GM23338 (cell line): ENCODE measurements around the gene CD44. TPM values are rescaled to one million over a fixed set of nuclear protein-coding genes. Genes with fewer than 3 reads are reported as not detected.

Source experiments
- ATAC-seq: fragments of 200-7000 bp; cut with Tn5 transposase; 3 replicates; pipeline ENCODE4 v1.9.1; 2020
- DNase-seq: peaks from one replicate; pipeline ENCODE4 v3.0.0-alpha.2; 2015; ENCODE audit warnings: low spot score
- H2AFZ ChIP-seq: fragments of 200-600 bp; sonication (generic); 2 replicates; pipeline ENCODE4 v1.8.0; 2016; ENCODE audit warnings: antibody characterized with exemption, mild to moderate bottlenecking, moderate library complexity
- H3F3A ChIP-seq: fragments of 200-600 bp; sonication (generic); replicated peaks from 2 replicates; pipeline ENCODE4 v1.8.0; 2017; ENCODE audit warnings: antibody characterized with exemption, mixed run types, low read depth
- H3K27ac ChIP-seq: fragments of 200-600 bp; sonication (generic); 2 replicates; pipeline ENCODE4 v1.6.1; 2016; ENCODE audit warnings: low read depth
- H3K27me3 ChIP-seq: fragments of 200-600 bp; sonication (generic); 2 replicates; pipeline ENCODE4 v1.8.0; 2016; ENCODE audit warnings: mild to moderate bottlenecking, mixed run types, moderate library complexity; ENCODE audit not compliant: insufficient read depth
- H3K36me3 ChIP-seq: fragments of 200-600 bp; sonication (generic); 2 replicates; pipeline ENCODE4 v1.8.0; 2016; ENCODE audit warnings: mild to moderate bottlenecking; ENCODE audit not compliant: insufficient read depth
- H3K4me1 ChIP-seq: fragments of 200-600 bp; sonication (generic); 2 replicates; pipeline ENCODE4 v1.8.0; 2016; ENCODE audit warnings: mild to moderate bottlenecking, moderate library complexity; ENCODE audit not compliant: insufficient read depth
- H3K4me2 ChIP-seq: fragments of 200-600 bp; sonication (generic); 2 replicates; pipeline ENCODE4 v1.7.1; 2017; ENCODE audit warnings: mixed run types
- H3K4me3 ChIP-seq: fragments of 200-600 bp; sonication (generic); 2 replicates; pipeline ENCODE4 v1.6.1; 2016; ENCODE audit warnings: mixed run types
- H3K79me2 ChIP-seq: fragments of 200-600 bp; sonication (generic); replicated peaks from 2 replicates; pipeline ENCODE4 v1.8.0; 2017; ENCODE audit warnings: mild to moderate bottlenecking; ENCODE audit not compliant: insufficient read depth
- H3K9me2 ChIP-seq: fragments of 200-600 bp; sonication (generic); 2 replicates; pipeline ENCODE4 v1.8.0; 2017; ENCODE audit not compliant: insufficient read depth
- H4K20me1 ChIP-seq: fragments of 200-600 bp; sonication (generic); replicated peaks from 2 replicates; pipeline ENCODE4 v1.8.0; 2017; ENCODE audit warnings: mild to moderate bottlenecking; ENCODE audit not compliant: insufficient read depth
- H3K27ac Mint-ChIP-seq: 2 replicates; pipeline ENCODE4 v1.8.0; 2020; ENCODE audit warnings: inconsistent platforms, mild to moderate bottlenecking, moderate library complexity, mixed read lengths
- H3K27me3 Mint-ChIP-seq: 3 replicates; pipeline ENCODE4 v1.8.0; 2022; ENCODE audit warnings: low read depth, mild to moderate bottlenecking, moderate library complexity, mixed read lengths, inconsistent platforms; ENCODE audit not compliant: insufficient read depth, poor library complexity
- H3K36me3 Mint-ChIP-seq: 3 replicates; pipeline ENCODE4 v1.8.0; 2021; ENCODE audit warnings: low read depth, mild to moderate bottlenecking, inconsistent platforms, moderate library complexity, mixed read lengths
- H3K4me1 Mint-ChIP-seq: 3 replicates; pipeline ENCODE4 v1.8.0; 2020; ENCODE audit warnings: mild to moderate bottlenecking, inconsistent platforms, mixed read lengths
- H3K4me3 Mint-ChIP-seq: 3 replicates; pipeline ENCODE4 v1.8.0; 2021; ENCODE audit warnings: moderate library complexity, mild to moderate bottlenecking, inconsistent platforms, mixed read lengths
- H3K9me3 Mint-ChIP-seq: 3 replicates; pipeline ENCODE4 v1.8.0; 2020; ENCODE audit warnings: moderate library complexity, mild to moderate bottlenecking, inconsistent platforms, mixed read lengths
- EZH2phosphoT487 ChIP-seq: fragments of 200-600 bp; sonication (generic); IDR thresholded peaks from one replicate; pipeline ENCODE4 v1.8.1; 2018; ENCODE audit warnings: antibody characterized with exemption; ENCODE audit not compliant: unreplicated experiment
- JUNB ChIP-seq: IDR thresholded peaks from one replicate; pipeline ENCODE4 v1.6.1; 2016; ENCODE audit warnings: antibody characterized with exemption; ENCODE audit not compliant: unreplicated experiment
- NANOG ChIP-seq: IDR thresholded peaks from 2 replicates; pipeline ENCODE4 v1.6.1; 2016; ENCODE audit warnings: antibody characterized with exemption, borderline replicate concordance
- POLR2AphosphoS5 ChIP-seq: IDR thresholded peaks from 2 replicates; pipeline ENCODE4 v1.6.1; 2016; ENCODE audit warnings: antibody characterized with exemption, low read depth
- ZNF331 ChIP-seq: fragments of 250-450 bp; sonication (Bioruptor Pico); IDR thresholded peaks from 2 replicates; pipeline ENCODE4 v1.5.0; 2020; ENCODE audit warnings: low read depth, mild to moderate bottlenecking, moderate library complexity
- polyA plus RNA-seq: library from polyadenylated mRNA; unstranded; fragments of >200 nt; fragmentation: Nextera tagmentation; extraction: Ambion mirVana; gene quantifications from 2 replicates; pipeline ENCODE4 v1.2.1, GENCODE V29; 2016
- total RNA-seq: library from RNA; depleted of rRNA; stranded (reverse); fragments of >200 nt; shearing (Covaris generic); gene quantifications from 2 replicates; pipeline ENCODE4 v1.2.3, GENCODE V29; 2014
- TF ChIP-seq, protein P1 (sequence below): IDR thresholded peaks from 2 replicates; pipeline ENCODE4 v1.6.1; 2016; ENCODE audit warnings: antibody characterized with exemption
- TF ChIP-seq, protein P2 (sequence below): fragments of 250-450 bp; sonication (Bioruptor Pico); IDR thresholded peaks from 2 replicates; pipeline ENCODE4 v1.5.0; 2020; ENCODE audit warnings: mild to moderate bottlenecking, moderate library complexity
- TF ChIP-seq, protein P3 (sequence below): IDR thresholded peaks from one replicate; pipeline ENCODE4 v1.6.1; 2018; ENCODE audit warnings: antibody characterized with exemption; ENCODE audit not compliant: unreplicated experiment

CD44 gene
- total and polyA plus RNA-seq, 2 experiments from 2014 or later, result 4.0 to 10.1 TPM

DNA sequence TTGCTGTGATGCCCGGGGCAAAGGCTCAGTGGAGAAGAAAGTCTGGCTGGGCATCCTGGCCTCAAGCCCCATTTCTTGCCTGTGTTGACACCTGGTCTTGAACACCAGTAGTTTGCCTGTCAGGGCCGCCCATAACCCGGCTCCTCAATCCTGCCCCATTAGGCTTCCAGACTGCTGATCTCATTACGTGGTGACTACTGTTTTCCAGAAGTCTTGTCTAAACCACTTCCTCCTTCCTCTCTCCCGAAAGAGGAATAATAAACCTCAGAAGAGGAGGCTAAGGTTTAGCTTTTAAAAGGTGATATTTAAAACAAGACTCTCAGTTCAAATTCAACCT, 97.7 kb downstream of the CD44 start:
- peaks cover 5% of the 10 kb centered on the region; the same call in 1 of the 2 replicates for H3K4me1 ChIP-seq
- no peaks in the 10 kb centered on the region; the same call in none of the 2 replicates for H3K9me2 ChIP-seq
- H3K27ac ChIP-seq, result no peak overlapping the region
- H3K36me3 ChIP-seq, result no peaks in the 10 kb centered on the region
- no peak overlapping the region for H2AFZ ChIP-seq
- Mint-ChIP-seq H3K9me3 (no peaks in the 10 kb centered on the region), H3K4me3 (no peak overlapping the region), H3K27me3 (peaks cover 8% of the 10 kb centered on the region), H3K36me3 (no peaks in the 10 kb centered on the region), H3K27ac (no peak overlapping the region), H3K4me1 (peaks cover 12% of the 10 kb centered on the region)
- TF ChIP-seq, protein P1, sequence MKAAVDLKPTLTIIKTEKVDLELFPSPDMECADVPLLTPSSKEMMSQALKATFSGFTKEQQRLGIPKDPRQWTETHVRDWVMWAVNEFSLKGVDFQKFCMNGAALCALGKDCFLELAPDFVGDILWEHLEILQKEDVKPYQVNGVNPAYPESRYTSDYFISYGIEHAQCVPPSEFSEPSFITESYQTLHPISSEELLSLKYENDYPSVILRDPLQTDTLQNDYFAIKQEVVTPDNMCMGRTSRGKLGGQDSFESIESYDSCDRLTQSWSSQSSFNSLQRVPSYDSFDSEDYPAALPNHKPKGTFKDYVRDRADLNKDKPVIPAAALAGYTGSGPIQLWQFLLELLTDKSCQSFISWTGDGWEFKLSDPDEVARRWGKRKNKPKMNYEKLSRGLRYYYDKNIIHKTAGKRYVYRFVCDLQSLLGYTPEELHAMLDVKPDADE, result no peak
- TF ChIP-seq ZNF331 (CRISPR knock-in tag) (no peak), POLR2AphosphoS5 (no peak), NANOG (no peak), JUNB (no peak), EZH2phosphoT487 (no peak)
- H3F3A ChIP-seq, result no peaks in the 10 kb centered on the region
- H3K27me3 ChIP-seq, result no peaks in the 10 kb centered on the region
- no peak overlapping the region for H3K4me2 ChIP-seq
- ATAC-seq, result no peak
- H3K79me2 ChIP-seq, result no peaks in the 10 kb centered on the region
- DNase-seq, result no peak
- no peak overlapping the region for H3K4me3 ChIP-seq
- no peaks in the 10 kb centered on the region for H4K20me1 ChIP-seq

DNA sequence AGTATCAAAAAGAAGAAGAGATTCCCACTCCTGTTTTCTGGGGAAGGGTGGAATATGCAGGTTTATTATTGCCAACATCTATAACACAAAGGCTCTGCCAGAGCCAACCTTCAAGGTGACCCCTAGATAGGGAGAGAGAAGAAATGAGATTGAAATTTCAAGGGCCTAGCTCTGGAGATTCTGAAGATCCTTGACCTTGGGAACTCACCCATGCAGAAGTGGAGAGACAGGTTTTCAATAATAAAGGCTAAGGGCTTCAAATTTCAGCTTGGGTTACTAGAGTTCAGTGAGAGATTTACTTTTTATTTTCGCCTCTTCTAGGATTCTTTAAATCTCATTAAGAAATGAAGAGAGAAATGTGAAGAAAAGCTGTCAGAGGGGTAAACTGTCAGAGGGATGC, 98.4 kb downstream of the CD44 start:
- Mint-ChIP-seq H3K4me1 (peaks cover 12% of the 10 kb centered on the region), H3K9me3 (no peaks in the 10 kb centered on the region), H3K27ac (no peak overlapping the region), H3K36me3 (no peaks in the 10 kb centered on the region), H3K27me3 (peaks cover 8% of the 10 kb centered on the region), H3K4me3 (no peak overlapping the region)
- H2AFZ ChIP-seq, result no peak overlapping the region
- ATAC-seq (peak; percentile 60), DNase-seq (peak; percentile 46)
- H3K27me3 ChIP-seq, result no peaks in the 10 kb centered on the region
- no peak overlapping the region for H3K4me3 ChIP-seq
- H3K4me2 ChIP-seq, result peak overlapping the region; percentile 20; the same call in 1 of the 2 replicates
- H3K9me2 ChIP-seq, result no peaks in the 10 kb centered on the region; the same call in none of the 2 replicates
- H3K36me3 ChIP-seq, result no peaks in the 10 kb centered on the region
- H4K20me1 ChIP-seq, result no peaks in the 10 kb centered on the region
- H3K27ac ChIP-seq, result no peak overlapping the region
- H3F3A ChIP-seq, result no peaks in the 10 kb centered on the region
- no peak for TF ChIP-seq NANOG
- TF ChIP-seq, protein P2, sequence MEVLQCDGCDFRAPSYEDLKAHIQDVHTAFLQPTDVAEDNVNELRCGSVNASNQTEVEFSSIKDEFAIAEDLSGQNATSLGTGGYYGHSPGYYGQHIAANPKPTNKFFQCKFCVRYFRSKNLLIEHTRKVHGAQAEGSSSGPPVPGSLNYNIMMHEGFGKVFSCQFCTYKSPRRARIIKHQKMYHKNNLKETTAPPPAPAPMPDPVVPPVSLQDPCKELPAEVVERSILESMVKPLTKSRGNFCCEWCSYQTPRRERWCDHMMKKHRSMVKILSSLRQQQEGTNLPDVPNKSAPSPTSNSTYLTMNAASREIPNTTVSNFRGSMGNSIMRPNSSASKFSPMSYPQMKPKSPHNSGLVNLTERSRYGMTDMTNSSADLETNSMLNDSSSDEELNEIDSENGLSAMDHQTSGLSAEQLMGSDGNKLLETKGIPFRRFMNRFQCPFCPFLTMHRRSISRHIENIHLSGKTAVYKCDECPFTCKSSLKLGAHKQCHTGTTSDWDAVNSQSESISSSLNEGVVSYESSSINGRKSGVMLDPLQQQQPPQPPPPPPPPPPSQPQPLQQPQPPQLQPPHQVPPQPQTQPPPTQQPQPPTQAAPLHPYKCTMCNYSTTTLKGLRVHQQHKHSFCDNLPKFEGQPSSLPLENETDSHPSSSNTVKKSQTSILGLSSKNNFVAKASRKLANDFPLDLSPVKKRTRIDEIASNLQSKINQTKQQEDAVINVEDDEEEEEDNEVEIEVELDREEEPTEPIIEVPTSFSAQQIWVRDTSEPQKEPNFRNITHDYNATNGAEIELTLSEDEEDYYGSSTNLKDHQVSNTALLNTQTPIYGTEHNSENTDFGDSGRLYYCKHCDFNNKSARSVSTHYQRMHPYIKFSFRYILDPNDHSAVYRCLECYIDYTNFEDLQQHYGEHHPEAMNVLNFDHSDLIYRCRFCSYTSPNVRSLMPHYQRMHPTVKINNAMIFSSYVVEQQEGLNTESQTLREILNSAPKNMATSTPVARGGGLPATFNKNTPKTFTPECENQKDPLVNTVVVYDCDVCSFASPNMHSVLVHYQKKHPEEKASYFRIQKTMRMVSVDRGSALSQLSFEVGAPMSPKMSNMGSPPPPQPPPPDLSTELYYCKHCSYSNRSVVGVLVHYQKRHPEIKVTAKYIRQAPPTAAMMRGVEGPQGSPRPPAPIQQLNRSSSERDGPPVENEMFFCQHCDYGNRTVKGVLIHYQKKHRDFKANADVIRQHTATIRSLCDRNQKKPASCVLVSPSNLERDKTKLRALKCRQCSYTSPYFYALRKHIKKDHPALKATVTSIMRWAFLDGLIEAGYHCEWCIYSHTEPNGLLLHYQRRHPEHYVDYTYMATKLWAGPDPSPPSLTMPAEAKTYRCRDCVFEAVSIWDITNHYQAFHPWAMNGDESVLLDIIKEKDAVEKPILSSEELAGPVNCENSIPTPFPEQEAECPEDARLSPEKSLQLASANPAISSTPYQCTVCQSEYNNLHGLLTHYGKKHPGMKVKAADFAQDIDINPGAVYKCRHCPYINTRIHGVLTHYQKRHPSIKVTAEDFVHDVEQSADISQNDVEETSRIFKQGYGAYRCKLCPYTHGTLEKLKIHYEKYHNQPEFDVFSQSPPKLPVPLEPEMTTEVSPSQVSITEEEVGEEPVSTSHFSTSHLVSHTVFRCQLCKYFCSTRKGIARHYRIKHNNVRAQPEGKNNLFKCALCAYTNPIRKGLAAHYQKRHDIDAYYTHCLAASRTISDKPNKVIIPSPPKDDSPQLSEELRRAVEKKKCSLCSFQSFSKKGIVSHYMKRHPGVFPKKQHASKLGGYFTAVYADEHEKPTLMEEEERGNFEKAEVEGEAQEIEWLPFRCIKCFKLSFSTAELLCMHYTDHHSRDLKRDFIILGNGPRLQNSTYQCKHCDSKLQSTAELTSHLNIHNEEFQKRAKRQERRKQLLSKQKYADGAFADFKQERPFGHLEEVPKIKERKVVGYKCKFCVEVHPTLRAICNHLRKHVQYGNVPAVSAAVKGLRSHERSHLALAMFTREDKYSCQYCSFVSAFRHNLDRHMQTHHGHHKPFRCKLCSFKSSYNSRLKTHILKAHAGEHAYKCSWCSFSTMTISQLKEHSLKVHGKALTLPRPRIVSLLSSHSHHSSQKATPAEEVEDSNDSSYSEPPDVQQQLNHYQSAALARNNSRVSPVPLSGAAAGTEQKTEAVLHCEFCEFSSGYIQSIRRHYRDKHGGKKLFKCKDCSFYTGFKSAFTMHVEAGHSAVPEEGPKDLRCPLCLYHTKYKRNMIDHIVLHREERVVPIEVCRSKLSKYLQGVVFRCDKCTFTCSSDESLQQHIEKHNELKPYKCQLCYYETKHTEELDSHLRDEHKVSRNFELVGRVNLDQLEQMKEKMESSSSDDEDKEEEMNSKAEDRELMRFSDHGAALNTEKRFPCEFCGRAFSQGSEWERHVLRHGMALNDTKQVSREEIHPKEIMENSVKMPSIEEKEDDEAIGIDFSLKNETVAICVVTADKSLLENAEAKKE, result 0 out of 2 replicates have a peak, but pooled peaks have one; percentile 20
- TF ChIP-seq, protein P3, sequence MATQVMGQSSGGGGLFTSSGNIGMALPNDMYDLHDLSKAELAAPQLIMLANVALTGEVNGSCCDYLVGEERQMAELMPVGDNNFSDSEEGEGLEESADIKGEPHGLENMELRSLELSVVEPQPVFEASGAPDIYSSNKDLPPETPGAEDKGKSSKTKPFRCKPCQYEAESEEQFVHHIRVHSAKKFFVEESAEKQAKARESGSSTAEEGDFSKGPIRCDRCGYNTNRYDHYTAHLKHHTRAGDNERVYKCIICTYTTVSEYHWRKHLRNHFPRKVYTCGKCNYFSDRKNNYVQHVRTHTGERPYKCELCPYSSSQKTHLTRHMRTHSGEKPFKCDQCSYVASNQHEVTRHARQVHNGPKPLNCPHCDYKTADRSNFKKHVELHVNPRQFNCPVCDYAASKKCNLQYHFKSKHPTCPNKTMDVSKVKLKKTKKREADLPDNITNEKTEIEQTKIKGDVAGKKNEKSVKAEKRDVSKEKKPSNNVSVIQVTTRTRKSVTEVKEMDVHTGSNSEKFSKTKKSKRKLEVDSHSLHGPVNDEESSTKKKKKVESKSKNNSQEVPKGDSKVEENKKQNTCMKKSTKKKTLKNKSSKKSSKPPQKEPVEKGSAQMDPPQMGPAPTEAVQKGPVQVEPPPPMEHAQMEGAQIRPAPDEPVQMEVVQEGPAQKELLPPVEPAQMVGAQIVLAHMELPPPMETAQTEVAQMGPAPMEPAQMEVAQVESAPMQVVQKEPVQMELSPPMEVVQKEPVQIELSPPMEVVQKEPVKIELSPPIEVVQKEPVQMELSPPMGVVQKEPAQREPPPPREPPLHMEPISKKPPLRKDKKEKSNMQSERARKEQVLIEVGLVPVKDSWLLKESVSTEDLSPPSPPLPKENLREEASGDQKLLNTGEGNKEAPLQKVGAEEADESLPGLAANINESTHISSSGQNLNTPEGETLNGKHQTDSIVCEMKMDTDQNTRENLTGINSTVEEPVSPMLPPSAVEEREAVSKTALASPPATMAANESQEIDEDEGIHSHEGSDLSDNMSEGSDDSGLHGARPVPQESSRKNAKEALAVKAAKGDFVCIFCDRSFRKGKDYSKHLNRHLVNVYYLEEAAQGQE, result no peak
- no peaks in the 10 kb centered on the region for H3K79me2 ChIP-seq
- H3K4me1 ChIP-seq, result peaks cover 5% of the 10 kb centered on the region; the same call in 1 of the 2 replicates
